Activated CD4-positive, CD25-positive, alpha-beta regulatory T cell (primary cell): ENCODE results near the gene CPED1.

Experiments used
- DNase-seq, 4 experiments: peaks; one replicate each; lab custom pipeline; 2025; lab: John Stamatoyannopoulos, UW

Gene CPED1

DNA sequence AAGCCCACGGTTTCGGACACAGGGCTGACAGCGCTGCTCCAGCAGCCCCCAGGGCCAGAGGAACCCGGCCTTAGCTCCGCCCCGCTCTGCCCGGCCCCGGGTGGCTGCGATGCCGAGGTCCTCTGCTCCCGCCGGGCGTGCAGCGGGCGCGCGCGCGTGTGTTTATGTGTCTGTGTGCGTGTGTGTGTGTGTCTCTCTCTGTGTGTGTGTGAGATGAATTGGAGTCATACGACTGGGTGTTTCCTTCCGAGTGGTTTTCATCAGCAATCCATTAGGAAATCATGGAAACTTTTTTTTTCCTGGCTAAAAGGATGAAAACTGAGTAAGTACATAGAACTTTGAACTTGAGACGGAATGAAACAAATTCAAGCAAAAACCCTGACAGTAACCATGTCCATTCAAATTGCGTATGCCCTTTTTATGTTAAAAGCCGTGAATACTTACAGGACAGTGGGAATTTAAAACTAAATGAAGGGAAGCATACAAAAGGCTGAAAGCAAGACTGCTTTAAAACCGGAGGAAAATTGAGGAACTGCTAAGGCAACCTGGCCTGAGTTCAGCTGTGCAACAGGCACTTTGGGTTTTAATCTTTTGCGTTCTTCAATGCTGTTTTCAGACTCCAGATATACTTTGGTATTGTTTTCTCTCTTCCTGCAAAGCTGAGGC lies at the start of gene CPED1:
Gene CPED1 (plus strand): TSS at position 121 of the 666 bp plus-strand sequence. CDS start 911 bp downstream, outside the sequence.
- DNase-seq = no peak

DNA sequence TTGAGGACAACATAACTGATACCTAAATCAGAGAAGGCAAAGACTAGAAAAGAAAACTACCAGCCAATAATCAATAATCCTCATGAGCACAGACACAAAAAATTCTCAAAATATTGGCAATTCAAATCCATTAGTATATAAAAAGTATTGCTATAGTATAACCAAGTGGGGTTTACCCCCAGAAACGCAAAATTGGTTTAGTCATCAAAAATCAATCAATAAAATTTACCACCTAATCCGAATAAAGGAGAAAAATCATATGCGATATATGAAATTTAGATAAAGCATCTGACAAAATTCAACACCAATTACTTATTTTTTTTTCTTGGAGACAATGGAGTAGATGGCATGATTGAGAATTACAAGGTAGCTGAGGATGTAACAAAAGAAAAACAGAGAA lies 49.2 kb upstream of the CPED1 start:
- DNase-seq = no peak

DNA sequence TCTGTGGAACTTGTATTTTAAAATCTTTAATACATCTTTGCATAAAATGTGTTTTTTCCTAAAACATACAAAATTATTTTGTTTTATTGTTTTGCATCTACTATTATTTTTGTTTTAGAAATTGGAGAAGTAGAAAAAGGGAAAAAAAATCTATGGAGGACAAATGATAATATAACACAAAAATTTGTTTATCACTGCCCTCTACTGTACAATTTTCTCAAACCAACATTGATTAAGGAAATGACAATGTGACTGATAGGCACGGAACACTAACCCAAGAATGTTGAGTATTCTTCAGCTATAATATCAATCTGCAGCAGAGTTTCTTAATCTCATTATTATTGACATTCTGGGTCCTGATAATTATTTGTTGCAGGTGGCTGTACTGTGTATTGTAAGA lies 47.4 kb upstream of the CPED1 start:
- no peak for DNase-seq

DNA sequence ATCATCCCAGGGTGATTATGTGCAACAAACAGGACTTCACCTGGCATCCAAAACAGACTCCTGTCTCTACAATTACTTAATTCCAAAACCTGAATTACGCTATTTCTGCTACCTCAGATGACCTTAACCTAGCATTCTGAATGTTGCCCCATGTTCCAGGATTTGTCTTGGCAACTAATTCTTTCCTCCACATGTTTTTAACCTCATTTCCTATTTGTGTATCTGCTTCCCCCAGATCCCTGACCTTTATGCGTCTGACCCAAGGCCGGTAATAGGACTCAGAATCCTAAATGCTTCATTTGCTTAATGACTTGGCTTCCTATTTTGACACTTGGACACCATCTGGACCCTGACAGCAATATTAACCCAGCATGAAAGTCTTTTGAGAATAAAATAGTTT lies 46.7 kb upstream of the CPED1 start:
- no peak for DNase-seq

DNA sequence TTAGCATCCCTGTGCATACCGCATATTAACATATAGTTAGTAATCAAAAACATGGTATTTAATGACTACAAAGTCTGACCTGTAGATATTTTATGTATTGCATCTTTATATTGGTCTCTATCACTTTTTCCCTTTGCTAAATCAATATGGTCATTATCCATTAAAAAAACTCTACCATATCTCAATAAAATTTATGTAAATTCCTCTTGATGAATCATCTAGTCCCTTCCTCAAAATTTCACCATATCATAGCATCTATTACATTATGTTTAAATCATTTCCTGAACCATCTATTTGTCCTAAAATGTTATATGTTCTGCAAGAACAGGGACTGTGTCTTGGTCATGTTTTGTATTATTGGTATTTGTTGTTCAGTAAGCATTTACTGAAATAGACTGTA lies 45.6 kb upstream of the CPED1 start:
- no peak for DNase-seq

DNA sequence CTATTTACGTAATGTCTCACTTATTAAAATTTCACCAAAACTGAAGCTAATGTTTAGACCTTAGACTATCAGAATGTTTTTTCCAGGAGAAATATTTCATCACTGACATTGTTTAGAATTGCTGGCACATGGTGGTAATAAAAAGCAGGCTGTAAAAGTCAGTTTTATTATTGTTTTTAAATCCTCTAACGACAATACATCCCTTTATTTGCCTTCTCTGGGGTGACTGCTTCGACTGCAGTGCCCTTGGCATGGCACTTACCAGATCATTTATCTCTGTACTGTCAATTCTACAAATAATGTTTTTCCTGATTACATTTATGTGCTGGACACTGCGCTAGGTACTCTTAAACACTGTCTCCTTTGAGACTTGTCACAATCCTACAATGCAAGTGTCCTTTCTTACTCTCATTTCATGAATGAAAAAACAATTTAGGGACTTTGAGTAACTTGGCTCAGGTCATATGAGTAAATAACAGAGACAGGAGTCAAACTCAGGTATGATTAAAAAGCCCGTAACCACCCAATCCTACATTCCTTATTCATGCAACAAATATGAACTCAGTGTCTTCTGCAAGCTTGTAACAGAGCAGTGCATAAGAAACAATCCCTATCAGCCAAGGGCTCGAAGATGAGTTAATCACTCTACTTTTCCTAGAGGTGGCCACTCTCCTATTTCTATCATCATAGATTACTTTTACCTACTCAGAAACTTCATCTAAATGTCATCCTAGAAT lies 43.5 kb upstream of the CPED1 start:
- no peak for DNase-seq

DNA sequence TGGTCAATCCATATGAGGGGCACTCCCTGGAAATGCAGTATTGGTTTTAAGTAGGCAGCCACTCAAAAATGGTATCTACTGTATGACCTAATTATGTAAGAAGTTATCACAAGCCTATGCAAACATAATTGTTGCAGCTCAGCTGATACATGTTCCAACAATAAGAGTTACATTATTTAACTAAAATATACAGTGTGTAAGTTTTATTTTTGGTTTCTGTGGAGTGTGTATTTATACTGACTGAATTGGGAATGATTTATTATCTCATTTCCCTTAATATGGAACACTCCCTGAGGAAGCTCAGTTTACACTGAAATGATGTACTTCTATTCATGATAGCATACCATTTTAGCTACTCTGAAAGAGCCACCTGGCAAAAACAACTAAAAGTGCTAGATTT lies 40.5 kb upstream of the CPED1 start:
- DNase-seq = no peak

DNA sequence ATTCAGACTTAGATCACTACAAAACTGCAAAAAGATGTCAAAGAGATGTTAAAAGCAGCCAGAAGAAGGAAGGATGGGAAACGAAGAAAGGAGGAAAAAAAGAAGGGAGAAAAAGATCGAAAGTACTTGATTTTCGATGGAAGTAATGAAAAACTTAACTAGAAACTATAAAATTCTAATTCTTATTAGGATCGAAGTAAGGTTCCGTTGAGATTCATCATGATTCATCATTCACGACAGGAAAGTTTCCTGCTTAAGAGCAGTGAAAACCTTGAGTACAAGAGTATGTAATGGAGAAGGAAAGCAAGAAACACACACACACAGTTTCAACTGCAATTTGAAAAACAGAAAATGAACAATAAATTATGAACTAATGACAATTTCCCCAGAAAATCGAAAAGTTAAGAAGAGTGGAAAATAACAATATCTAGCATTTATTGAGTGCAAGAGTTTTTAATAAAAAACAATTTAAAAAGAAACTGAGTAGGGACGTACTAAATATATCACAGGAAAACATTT lies 39.1 kb upstream of the CPED1 start:
- no peak for DNase-seq

DNA sequence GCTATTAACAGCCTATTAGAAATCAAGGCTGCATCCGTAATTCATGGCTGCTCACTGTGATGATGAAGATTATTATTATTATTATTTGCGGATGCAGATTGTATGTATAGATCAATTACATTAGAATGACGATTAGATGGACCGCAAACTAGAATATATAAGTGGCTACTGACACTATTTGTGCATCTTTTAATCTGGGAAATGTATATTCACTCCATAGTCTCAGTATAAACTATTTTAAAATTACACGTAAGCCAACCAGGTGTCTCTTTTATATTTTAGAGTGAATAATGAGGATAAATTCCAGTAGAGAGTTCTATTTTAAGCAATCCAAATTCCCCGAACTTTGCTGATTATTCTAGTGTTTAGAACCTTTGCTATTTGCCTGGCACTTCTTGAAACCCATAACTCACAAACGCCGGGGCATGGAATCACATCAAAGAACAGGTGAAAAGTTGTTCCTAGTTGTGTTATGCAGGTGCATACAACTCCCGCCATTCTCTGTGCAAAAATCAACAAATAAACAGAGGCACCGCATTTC lies 38.4 kb upstream of the CPED1 start:
- no peak for DNase-seq

DNA sequence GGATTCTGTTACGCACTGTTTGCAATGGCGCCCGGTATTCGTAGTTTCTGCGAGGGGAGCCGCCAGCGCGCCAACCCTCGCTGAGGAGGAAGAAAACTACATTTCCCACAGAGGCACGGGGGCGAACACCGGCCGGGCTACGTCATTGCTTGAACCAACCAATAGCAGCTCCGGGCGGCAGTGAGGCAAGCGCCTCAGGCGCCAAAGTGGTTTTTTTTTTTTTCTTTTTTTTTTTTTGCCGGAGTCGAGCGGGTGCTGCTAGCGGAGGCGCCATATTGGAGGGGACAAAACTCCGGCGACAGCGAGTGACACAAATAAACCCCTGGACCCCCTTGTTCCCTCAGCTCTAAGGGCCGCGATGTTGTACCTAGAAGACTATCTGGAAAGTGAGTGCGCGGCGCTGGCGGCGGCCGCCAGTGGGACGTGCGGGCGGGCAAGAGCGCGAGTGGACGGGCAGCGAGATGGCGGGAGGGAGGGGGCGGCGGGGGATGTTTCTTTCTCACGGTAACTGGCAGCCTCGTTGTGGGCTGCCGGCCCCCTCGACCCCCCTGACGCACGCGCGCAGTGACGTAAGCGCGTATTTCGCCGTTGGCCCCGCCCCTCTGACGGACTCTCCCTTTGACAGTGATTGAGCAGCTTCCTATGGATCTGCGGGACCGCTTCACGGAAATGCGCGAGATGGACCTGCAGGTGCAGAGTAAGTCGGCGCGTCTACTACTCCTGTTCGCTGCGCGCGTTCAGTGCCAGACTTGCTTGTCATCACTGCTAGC lies 37.8 kb upstream of the CPED1 start, which contains the start of gene ING3:
Gene ING3 (plus strand): TSS at position 239 of the 770 bp plus-strand sequence. CDS start 120 bp downstream, at position 359.
- peak; percentile 90 to 95 (median 92) for DNase-seq

DNA sequence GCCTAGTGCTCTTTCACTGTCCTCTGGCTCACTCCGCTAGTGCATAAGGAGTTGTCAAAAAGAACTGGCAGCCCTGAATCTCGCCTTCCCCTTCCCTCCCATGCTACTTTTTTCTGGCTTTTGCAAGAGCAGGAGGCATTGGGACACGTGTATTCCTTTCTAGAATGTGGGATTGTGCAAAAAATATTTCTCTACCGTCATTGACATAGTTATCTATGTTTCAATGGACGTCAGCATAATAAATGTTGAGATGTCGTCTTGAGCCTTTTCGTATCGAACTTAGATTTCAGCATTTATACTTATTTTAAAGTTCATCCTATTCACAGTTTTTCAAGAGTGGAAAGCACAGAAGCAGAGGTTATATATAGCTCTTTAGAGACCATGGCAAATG lies 37.2 kb upstream of the CPED1 start:
- no peak for DNase-seq

DNA sequence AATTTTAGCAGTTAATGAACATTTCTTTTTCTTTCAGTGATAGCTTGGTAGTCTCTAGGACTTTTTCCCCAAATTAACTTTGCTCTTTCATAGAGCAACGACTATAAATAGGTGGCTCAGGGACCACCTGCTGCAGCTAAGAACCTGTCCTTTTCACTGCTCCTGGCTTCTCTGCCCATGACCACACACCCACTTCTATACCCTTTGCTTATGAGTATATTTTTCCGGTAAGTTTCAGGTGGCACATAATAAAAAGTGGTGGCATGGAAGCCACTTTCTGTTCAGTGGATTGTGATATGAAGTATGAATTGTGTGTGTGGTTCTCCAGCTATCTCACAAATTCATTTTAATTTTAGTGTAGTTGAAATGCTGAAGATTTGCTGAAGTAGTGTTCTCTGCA lies 36.7 kb upstream of the CPED1 start:
- no peak for DNase-seq

DNA sequence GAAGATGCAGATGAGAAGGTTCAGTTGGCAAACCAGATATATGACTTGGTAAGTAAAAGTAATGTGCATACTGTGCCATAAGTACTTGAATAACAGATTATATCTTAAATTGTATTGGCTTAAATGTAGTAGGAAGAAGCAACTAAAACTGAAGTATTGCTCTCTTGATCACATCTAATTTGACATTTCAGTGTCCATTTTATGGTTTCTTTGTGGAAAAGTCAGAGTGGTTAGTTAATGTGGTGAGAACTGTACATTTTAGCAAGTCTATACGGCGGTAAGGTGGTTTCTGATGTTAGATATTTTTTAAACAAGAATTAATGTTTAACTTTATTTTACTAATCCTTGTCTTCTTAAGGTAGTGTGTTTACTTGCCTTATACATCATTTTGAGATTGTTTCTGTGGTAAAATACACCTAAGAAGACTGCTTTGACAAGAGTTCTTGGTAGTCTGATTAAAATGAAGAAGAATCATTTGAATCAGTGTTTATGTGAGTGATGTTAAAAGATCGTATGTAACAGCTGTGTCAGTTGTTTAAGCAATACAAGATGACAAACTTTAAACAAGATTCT lies 32.8 kb upstream of the CPED1 start:
- no peak for DNase-seq

DNA sequence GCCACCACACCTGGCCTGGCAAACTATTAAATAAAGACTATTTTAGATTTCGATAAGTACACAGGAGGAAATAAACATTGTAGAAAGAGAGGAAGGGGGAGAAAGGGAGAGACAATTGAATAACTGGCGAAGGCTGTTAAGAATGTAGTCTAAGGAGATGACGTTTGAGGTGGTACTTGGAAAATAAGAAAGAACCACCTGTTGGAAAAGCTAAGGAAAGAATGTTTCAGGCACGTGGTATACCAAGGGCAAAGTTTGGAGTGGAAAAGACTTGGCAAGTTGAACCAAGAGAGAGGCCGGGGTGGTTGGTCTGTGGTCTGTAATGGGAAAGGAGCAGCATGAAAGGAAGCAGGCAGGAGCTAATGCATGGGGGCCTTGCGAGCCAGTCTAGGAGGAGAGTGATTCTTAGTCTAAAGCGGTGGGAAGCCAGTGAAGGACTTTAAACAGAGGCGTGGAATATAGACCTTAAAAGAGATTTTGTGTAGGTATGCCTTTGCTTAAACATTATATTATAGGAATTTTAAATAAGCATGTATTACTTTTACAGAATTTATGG lies 28.5 kb upstream of the CPED1 start:
- no peak for DNase-seq

DNA sequence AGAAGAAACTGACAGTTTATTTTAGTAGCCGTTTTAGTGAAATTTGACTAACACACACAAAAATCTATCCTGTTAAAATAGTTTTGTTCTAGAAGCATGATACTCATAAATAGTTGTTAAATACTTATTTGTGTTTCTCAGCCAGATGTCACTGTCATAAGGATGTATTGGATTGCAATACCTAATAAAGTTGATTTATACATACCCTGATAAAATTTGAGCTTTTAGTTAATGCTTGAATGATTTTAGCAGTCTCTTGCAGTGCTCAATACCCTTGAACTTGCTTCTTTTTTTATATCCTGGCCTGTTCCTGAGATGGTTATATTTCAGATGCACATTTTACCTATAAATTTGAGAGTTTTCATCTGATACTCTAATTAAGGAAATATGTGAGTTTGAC lies 27.8 kb upstream of the CPED1 start:
- DNase-seq = no peak

DNA sequence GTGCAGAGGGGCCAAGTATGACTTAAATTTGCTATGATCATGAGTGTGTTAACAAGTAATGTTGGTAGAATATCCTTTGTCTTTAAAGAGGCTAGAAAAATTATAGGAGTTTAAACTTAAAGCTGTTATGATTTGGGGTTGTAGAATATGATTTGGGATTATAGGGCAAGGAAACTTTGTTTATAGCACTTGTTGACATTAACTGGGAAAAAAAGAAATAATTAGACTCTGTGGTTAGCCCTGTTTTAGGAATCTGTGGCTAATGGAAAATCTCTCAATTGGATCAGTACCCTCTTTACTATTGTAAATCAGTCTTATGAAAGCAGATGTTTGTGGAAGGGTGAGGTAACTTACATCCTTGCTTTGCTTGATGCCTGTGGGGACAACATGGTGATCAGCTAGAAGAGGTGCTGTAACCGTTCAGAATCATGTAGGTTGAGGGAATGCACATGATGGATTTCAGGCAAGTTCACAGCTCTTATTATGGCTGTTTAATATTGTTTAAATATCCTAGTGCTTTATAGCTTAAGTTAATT lies 26.8 kb upstream of the CPED1 start:
- DNase-seq = no peak

DNA sequence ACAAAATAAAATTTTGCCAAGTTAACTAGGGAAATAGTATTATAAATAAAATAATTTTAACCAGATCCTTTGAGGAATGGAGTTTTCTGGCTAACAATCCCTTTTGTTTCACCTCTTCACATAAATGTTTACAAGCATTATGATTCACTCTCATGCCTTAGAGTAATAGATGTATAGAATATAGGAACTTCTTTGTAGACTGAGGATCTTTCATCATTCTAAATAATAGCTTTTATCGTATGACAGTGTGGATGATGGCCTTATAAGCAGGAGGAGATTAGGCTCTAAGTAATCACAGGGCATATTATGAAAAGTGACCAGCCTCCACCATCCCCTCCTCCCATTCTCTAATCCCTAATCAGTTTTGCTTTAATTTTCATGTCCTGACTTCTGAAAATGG lies 24.4 kb upstream of the CPED1 start:
- no peak for DNase-seq

DNA sequence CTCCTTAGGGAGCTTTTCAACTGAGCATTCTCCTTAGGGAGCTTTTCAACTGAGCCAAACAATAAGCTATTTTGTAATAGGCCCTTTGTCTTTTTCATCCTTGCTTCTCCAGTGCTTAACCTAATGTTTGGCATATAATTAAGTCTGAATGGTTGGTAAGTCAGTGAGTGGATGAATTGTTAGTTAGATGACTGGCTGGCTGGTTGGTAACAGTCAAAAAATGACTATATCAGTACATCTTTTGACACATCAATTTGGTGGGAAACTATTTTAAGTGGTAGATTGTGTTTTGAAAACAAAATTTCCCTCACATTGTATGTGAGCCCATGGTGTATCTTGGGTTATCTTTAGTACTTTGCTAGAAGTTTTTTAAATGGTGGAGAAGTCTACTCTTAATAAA lies 21.6 kb upstream of the CPED1 start:
- no peak for DNase-seq

DNA sequence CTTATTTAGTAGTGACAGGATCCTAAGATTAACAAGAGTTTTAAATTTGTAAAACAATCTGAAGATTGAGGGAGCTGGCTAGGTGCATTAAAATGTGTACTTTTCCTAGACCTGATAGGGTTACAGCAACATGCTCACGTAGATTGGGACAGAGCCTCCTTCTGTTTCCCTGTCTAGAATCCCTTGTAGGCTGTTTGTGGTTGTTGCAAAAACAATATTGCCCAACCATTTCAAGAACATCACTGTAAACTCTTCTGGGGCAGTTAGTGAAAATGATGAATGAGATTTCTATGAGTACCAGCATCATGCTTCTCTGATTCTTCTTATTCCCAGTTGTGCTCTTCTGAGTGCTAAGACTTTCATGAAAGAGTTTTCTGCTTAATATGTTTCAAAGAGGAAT lies 14.7 kb upstream of the CPED1 start:
- no peak for DNase-seq

DNA sequence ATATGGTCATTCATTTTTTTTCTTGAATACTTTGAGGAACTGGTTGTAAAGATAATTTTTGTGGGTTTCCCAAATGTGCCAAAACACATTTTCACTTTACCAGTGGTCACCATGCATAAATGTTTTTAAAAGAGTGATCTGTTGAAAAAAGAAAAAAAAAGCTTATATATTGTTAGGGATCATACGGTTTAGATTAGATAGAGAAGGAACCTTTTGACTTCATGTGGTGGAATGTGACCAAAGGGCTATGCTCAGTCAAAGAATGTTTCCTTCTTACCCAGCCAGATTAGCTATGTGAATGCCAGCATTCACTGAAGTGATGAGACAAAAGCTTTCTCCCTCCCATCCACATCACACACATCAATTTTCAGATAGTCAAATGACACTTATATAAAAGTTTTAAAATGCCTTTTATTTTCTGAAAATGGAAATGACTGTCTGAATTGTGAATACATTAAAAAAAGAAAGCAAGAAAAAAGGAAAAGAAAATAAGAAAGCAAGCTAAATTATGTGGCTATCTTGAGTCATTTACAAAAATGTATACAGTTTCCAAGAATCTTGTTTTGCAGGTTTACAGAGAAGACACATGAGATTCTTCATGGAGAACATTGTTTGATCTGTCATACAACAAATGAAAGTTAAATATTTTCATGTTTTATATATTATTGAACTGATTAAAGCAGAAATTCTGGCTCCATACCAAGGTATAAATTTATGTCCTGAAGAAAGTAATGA lies 8.6 kb upstream of the CPED1 start:
- no peak for DNase-seq

DNA sequence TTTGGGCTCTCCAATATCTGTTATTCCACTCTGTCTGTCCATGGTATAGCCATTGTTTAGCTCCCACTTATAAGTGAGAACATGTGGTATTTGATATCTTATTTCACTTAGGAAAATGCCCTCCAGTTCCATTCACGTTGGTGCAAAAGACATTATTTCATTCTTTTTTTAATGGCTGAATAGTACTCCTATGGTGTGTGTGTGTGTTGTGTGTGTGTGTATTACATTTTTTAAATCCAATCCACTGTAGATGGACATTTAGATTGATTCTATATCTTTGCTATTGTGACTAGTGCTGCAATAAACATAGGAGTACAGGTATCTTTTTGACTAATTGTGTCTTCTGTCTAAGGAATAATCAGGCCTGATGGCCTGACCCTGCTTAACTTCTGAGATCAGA lies 7.4 kb upstream of the CPED1 start:
- no peak for DNase-seq
